HepG2 (cell line): ENCODE data around the gene TNFRSF6B. TPM values are rescaled to one million over a fixed set of nuclear protein-coding genes. Genes with fewer than 3 reads are reported as not detected.
A peak's percentile ranks its signal among the peaks of the same experiment; 100 is the strongest.

ENCODE experiments used
- ARHGAP35 ChIP-seq: sonication (generic); formaldehyde crosslinking; IDR thresholded peaks from 2 replicates; pipeline ENCODE4 v1.9.0; 2022; ENCODE audit warnings: mild to moderate bottlenecking, inconsistent platforms, moderate library complexity, missing genetic modification reagents, borderline replicate concordance
- ATF7-NPFF ChIP-seq: sonication (generic); formaldehyde crosslinking; IDR thresholded peaks from 2 replicates; pipeline ENCODE4 v1.8.1; 2023; ENCODE audit warnings: mild to moderate bottlenecking, low read depth, missing genetic modification reagents, moderate library complexity
- ETV5 ChIP-seq: IDR thresholded peaks from 2 replicates; pipeline ENCODE4 v1.6.1; 2018; ENCODE audit warnings: missing biosample characterization, missing genetic modification reagents, inconsistent platforms, borderline replicate concordance
- HMGA1 ChIP-seq: sonication (generic); formaldehyde crosslinking; conservative IDR thresholded peaks from 2 replicates; pipeline ENCODE4 v1.4.0; 2020; ENCODE audit warnings: missing genetic modification reagents
- MAFF ChIP-seq: IDR thresholded peaks from 2 replicates; pipeline ENCODE4 v1.6.1; 2011; ENCODE audit warnings: low read depth, low read length, improper control_type of control experiment
- MZF1 ChIP-seq: sonication (generic); formaldehyde crosslinking; IDR thresholded peaks from 2 replicates; pipeline ENCODE4 v1.8.1; 2023; ENCODE audit warnings: mild to moderate bottlenecking, missing genetic modification reagents, borderline replicate concordance
- NR2F1 ChIP-seq, 2 experiments: fragments of 450-650 bp in 1 of 2; formaldehyde crosslinking in 1 of 2; IDR thresholded peaks; 2 replicates each; pipeline versions ENCODE4 v1.5.0 to v1.6.1; 2016 to 2020; ENCODE audit warnings: mild to moderate bottlenecking in 1 of 2, missing compliant biosample characterization in 1 of 2, missing genetic modification reagents in 1 of 2, moderate library complexity in 1 of 2
- ZNF260 ChIP-seq: sonication (generic); formaldehyde crosslinking; IDR thresholded peaks from 2 replicates; pipeline ENCODE4 v1.4.0; 2020; ENCODE audit warnings: missing genetic modification reagents, low read depth, mild to moderate bottlenecking, borderline replicate concordance
- ZNF564 ChIP-seq: sonication (generic); formaldehyde crosslinking; IDR thresholded peaks from 2 replicates; pipeline ENCODE4 v1.8.1; 2023; ENCODE audit warnings: mild to moderate bottlenecking, missing genetic modification reagents
- ZNF790 ChIP-seq: sonication (generic); formaldehyde crosslinking; IDR thresholded peaks from 2 replicates; pipeline ENCODE4 v1.8.0; 2022; ENCODE audit warnings: missing genetic modification reagents, mild to moderate bottlenecking, borderline replicate concordance
- polyA plus RNA-seq, 8 experiments: library from polyadenylated mRNA; depleted of rRNA in 3 of 8; stranded (reverse) in 7 of 8; unstranded in 1 of 8; fragments of >200 nt; fragmentation: Illumina TruSeq in 4 of 8; extraction: Trizol in 4 of 8; gene quantifications; 2 replicates each; pipeline versions ENCODE4 v1.2.1 to v1.2.3, GENCODE V29; 2011 to 2016; ENCODE audit warnings: low read depth in 4 of 8, missing spikeins in 1 of 8, mixed read lengths in 1 of 8; ENCODE audit not compliant: insufficient read depth in 1 of 8
- total RNA-seq, 5 experiments: library from RNA; depleted of rRNA; stranded (reverse); fragments of >200 nt; fragmentation: Illumina TruSeq; extraction: Trizol; gene quantifications; 2 replicates each; pipeline ENCODE4 v1.2.3, GENCODE V29; 2016; ENCODE audit warnings: low read depth in 1 of 5
- TF ChIP-seq, protein P1 (sequence below): sonication (generic); formaldehyde crosslinking; IDR thresholded peaks from 2 replicates; pipeline ENCODE4 v1.4.0; 2020; ENCODE audit warnings: missing genetic modification reagents
- TF ChIP-seq, protein P2 (sequence below): sonication (generic); formaldehyde crosslinking; IDR thresholded peaks from 2 replicates; pipeline ENCODE4 v1.8.1; 2023; ENCODE audit warnings: mild to moderate bottlenecking, moderate library complexity, missing genetic modification reagents
- TF ChIP-seq, protein P3 (sequence below): sonication (generic); formaldehyde crosslinking; IDR thresholded peaks from 2 replicates; pipeline ENCODE4 v1.9.0; 2022; ENCODE audit warnings: low read depth, missing genetic modification reagents
- TF ChIP-seq, protein P4 (sequence below): sonication (generic); formaldehyde crosslinking; conservative IDR thresholded peaks from 2 replicates; pipeline ENCODE4 v1.8.0; 2022; ENCODE audit warnings: missing genetic modification reagents
- TF ChIP-seq, protein P5 (sequence below): IDR thresholded peaks from 2 replicates; pipeline ENCODE4 v1.6.1; 2016; ENCODE audit warnings: missing compliant biosample characterization, missing genetic modification reagents, borderline replicate concordance
- TF ChIP-seq, protein P6 (sequence below), 2 experiments: fragments of 450-650 bp in 1 of 2; sonication (generic) in 1 of 2; formaldehyde crosslinking; IDR thresholded peaks; 2 replicates each; pipeline versions ENCODE4 v1.5.0 to v1.8.0; 2020 to 2022; ENCODE audit warnings: mild to moderate bottlenecking in 1 of 2, missing genetic modification reagents in 1 of 2

TNFRSF6B gene
- total and polyA plus RNA-seq, 2 of the 13 experiments (the other 11 are each of a cell fraction or from before 2014, with no cell fraction given), result 0.24 TPM; not detected in 1

DNA sequence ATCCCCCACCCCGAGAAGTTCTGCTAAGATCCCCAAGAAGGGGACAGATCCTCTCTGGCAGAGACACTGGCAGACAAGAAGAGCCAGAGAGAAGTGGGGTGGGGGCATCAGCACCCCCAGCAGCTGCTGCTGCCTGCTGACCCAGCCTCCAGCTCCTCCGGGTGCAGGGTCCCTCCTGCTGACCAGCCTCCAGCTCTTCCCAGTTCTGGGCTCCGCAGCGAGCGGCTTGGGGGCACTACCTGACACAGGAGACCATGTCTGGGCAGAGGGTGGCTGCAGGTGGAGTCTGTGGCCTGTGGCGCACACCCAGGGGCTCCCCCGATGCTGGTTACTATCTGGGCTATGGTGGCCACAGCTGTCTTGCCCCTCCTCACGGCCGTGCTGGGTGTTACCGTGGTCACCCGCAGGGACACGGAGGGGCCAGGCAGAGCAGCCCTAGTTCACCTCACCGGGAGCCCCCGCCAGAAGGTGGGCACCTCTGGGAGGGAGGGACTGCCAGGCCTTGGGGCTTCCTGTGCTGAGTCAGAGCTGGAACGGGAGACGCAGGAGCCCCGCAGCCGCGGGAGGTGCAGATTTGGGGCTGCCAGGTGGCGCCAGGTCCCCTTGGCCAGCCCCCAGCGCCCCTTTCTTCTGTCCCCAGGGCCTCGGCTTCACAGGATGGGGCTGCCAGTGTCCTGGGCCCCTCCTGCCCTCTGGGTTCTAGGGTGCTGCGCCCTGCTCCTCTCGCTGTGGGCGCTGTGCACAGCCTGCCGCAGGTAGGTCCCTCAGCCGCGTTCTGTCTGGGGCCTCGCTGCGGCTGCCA is 40.6 kb downstream of the TNFRSF6B start (continued):
- TF ChIP-seq, protein P1, sequence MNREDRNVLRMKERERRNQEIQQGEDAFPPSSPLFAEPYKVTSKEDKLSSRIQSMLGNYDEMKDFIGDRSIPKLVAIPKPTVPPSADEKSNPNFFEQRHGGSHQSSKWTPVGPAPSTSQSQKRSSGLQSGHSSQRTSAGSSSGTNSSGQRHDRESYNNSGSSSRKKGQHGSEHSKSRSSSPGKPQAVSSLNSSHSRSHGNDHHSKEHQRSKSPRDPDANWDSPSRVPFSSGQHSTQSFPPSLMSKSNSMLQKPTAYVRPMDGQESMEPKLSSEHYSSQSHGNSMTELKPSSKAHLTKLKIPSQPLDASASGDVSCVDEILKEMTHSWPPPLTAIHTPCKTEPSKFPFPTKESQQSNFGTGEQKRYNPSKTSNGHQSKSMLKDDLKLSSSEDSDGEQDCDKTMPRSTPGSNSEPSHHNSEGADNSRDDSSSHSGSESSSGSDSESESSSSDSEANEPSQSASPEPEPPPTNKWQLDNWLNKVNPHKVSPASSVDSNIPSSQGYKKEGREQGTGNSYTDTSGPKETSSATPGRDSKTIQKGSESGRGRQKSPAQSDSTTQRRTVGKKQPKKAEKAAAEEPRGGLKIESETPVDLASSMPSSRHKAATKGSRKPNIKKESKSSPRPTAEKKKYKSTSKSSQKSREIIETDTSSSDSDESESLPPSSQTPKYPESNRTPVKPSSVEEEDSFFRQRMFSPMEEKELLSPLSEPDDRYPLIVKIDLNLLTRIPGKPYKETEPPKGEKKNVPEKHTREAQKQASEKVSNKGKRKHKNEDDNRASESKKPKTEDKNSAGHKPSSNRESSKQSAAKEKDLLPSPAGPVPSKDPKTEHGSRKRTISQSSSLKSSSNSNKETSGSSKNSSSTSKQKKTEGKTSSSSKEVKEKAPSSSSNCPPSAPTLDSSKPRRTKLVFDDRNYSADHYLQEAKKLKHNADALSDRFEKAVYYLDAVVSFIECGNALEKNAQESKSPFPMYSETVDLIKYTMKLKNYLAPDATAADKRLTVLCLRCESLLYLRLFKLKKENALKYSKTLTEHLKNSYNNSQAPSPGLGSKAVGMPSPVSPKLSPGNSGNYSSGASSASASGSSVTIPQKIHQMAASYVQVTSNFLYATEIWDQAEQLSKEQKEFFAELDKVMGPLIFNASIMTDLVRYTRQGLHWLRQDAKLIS (CRISPR knock-in tag), result no peak
- TF ChIP-seq, protein P2, sequence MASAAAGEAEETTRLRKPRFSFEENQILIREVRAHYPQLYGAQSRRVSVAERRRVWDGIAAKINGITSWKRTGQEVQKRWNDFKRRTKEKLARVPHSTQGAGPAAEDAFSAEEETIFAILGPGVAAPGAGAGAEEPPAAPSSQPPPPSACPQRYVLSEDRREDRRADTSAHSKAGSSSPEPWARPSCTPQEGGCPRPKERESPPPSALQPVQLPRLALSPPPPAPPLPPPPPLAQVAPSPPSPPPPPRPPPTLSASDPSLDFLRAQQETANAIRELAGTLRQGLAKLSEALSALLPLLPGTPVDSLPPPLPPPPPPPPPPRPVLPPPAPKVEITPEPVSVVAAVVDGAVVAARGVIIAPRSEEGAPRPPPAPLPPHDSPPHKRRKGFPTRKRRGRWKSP (CRISPR knock-in tag), result peak; percentile 63; the same call in 1 of the 2 replicates
- TF ChIP-seq ATF7-NPFF (CRISPR knock-in tag) (peak; percentile 96), ZNF260 (no peak; the same call in 1 of the 2 replicates), HMGA1 (no peak), ETV5 (CRISPR knock-in tag) (peak; percentile 25), ZNF790 (CRISPR knock-in tag) (no peak), MZF1 (no peak), ZNF564 (CRISPR knock-in tag) (peak; percentile 82; the same call in 1 of the 2 replicates), NR2F1 (CRISPR knock-in tag; IDR thresholded peaks at IDR 0.05) (no peak), ARHGAP35 (CRISPR knock-in tag) (peak; percentile 64; the same call in 1 of the 2 replicates), MAFF (no peak)
- TF ChIP-seq, protein P3, sequence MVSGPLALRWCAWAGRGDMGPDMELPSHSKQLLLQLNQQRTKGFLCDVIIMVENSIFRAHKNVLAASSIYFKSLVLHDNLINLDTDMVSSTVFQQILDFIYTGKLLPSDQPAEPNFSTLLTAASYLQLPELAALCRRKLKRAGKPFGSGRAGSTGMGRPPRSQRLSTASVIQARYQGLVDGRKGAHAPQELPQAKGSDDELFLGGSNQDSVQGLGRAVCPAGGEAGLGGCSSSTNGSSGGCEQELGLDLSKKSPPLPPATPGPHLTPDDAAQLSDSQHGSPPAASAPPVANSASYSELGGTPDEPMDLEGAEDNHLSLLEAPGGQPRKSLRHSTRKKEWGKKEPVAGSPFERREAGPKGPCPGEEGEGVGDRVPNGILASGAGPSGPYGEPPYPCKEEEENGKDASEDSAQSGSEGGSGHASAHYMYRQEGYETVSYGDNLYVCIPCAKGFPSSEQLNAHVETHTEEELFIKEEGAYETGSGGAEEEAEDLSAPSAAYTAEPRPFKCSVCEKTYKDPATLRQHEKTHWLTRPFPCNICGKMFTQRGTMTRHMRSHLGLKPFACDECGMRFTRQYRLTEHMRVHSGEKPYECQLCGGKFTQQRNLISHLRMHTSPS (CRISPR knock-in tag), result peak; percentile 6; the same call in 1 of the 2 replicates
- TF ChIP-seq, protein P4, sequence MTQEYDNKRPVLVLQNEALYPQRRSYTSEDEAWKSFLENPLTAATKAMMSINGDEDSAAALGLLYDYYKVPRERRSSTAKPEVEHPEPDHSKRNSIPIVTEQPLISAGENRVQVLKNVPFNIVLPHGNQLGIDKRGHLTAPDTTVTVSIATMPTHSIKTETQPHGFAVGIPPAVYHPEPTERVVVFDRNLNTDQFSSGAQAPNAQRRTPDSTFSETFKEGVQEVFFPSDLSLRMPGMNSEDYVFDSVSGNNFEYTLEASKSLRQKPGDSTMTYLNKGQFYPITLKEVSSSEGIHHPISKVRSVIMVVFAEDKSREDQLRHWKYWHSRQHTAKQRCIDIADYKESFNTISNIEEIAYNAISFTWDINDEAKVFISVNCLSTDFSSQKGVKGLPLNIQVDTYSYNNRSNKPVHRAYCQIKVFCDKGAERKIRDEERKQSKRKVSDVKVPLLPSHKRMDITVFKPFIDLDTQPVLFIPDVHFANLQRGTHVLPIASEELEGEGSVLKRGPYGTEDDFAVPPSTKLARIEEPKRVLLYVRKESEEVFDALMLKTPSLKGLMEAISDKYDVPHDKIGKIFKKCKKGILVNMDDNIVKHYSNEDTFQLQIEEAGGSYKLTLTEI (CRISPR knock-in tag), result no peak
- TF ChIP-seq, protein P5, sequence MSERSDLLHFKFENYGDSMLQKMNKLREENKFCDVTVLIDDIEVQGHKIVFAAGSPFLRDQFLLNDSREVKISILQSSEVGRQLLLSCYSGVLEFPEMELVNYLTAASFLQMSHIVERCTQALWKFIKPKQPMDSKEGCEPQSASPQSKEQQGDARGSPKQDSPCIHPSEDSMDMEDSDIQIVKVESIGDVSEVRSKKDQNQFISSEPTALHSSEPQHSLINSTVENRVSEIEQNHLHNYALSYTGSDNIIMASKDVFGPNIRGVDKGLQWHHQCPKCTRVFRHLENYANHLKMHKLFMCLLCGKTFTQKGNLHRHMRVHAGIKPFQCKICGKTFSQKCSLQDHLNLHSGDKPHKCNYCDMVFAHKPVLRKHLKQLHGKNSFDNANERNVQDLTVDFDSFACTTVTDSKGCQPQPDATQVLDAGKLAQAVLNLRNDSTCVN (CRISPR knock-in tag), result no peak
- TF ChIP-seq, protein P6, sequence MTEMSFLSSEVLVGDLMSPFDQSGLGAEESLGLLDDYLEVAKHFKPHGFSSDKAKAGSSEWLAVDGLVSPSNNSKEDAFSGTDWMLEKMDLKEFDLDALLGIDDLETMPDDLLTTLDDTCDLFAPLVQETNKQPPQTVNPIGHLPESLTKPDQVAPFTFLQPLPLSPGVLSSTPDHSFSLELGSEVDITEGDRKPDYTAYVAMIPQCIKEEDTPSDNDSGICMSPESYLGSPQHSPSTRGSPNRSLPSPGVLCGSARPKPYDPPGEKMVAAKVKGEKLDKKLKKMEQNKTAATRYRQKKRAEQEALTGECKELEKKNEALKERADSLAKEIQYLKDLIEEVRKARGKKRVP (CRISPR knock-in tag; IDR thresholded peaks at IDR 0.05), result no peak
